ENCODE data around the gene R3HCC1L.

R3HCC1L gene

GRCh38 chr10:98258683-98259454 lies 124.4 kb downstream of the R3HCC1L start (continued):
- TF ChIP-seq TSHZ1 (tag by site-specific recombination; IDR thresholded peaks at IDR 0.05; ENCODE audit: borderline replicate concordance) (no peak), KLF17 (tag by site-specific recombination; IDR thresholded peaks at IDR 0.05) (peak; percentile 77; the same call in 1 of the 2 replicates), ZNF184 (tag by site-specific recombination; IDR thresholded peaks at IDR 0.05) (no peak), ZNF37A (tag by site-specific recombination; IDR thresholded peaks at IDR 0.05) (no peak), ZNF518A (tag by site-specific recombination; conservative IDR thresholded peaks at IDR 0.05; ENCODE audit: low read depth) (no peak), ZNF645 (tag by site-specific recombination; IDR thresholded peaks at IDR 0.05) (no peak), ZNF558 (tag by site-specific recombination; IDR thresholded peaks at IDR 0.05) (no peak), ZNF707 (tag by site-specific recombination; IDR thresholded peaks at IDR 0.05) (no peak), ZBTB44 (tag by site-specific recombination; IDR thresholded peaks at IDR 0.05) (no peak), ZSCAN4 (tag by site-specific recombination; IDR thresholded peaks at IDR 0.05) (no peak), ZSCAN5A (tag by site-specific recombination; IDR thresholded peaks at IDR 0.05) (no peak), AEBP2 (tag by site-specific recombination; IDR thresholded peaks at IDR 0.05; ENCODE audit: borderline replicate concordance) (no peak), ZBTB8A (tag by site-specific recombination; IDR thresholded peaks at IDR 0.05) (no peak), ZNF404 (tag by site-specific recombination; IDR thresholded peaks at IDR 0.05) (no peak), ZSCAN23 (tag by site-specific recombination; IDR thresholded peaks at IDR 0.05) (no peak), ZNF362 (tag by site-specific recombination; IDR thresholded peaks at IDR 0.05) (no peak), GLIS2 (tag by site-specific recombination; IDR thresholded peaks at IDR 0.05) (peak; percentile 61), PBX3 (CRISPR knock-in tag; IDR thresholded peaks at IDR 0.05) (no peak)

Data from HEK293 (cell line).